Measurements from ENCODE around the gene SENP1. TPM values are rescaled to one million over a fixed set of nuclear protein-coding genes. Genes with fewer than 3 reads are reported as not detected.

The SENP1 gene
- total RNA-seq, 2 donors from 2014 or later: 11.6 to 13.9 TPM

- Histone ChIP-seq H3K36me3 (peaks cover 59% of the 10 kb centered on the region), H3K27ac (no peak overlapping the region), H3K27me3 (no peaks in the 10 kb centered on the region), H3K4me1 (no peaks in the 10 kb centered on the region), H3K4me3 (no peak overlapping the region), H3K9me3 (peaks cover 0 to 7% of the 10 kb centered on the region in 2 donors)
- DNase-seq (ENCODE audit: low spot score): no peak
- no peak for TF ChIP-seq CTCF (IDR thresholded peaks at IDR 0.05)
Observed at GRCh38 chr12:48061938-48062719, 43.8 kb downstream of the SENP1 start.

GRCh38 chr12:48060474-48060873 lies 45.4 kb downstream of the SENP1 start:
- peaks cover 54% of the 10 kb centered on the region for H3K36me3 ChIP-seq
- TF ChIP-seq CTCF (IDR thresholded peaks at IDR 0.05): no peak
- no peaks in the 10 kb centered on the region for H3K27me3 ChIP-seq
- H3K4me3 ChIP-seq: no peak overlapping the region
- DNase-seq (ENCODE audit: low spot score): no peak
- H3K27ac ChIP-seq: no peak overlapping the region
- no peaks in the 10 kb centered on the region for H3K4me1 ChIP-seq
- H3K9me3 ChIP-seq: peaks cover 0 to 7% of the 10 kb centered on the region in 2 donors

GRCh38 chr12:48058771-48059170 lies 47.1 kb downstream of the SENP1 start:
- no peak for TF ChIP-seq CTCF (IDR thresholded peaks at IDR 0.05)
- no peaks in the 10 kb centered on the region for H3K27me3 ChIP-seq
- H3K4me1 ChIP-seq: no peaks in the 10 kb centered on the region
- H3K9me3 ChIP-seq: peaks cover 0 to 7% of the 10 kb centered on the region in 2 donors
- H3K36me3 ChIP-seq: peaks cover 37% of the 10 kb centered on the region
- no peak overlapping the region for H3K27ac ChIP-seq
- H3K4me3 ChIP-seq: no peak overlapping the region
- DNase-seq (ENCODE audit: low spot score): no peak

GRCh38 chr12:48054955-48055821 lies 50.7 kb downstream of the SENP1 start:
- DNase-seq (ENCODE audit: low spot score): no peak
- Histone ChIP-seq H3K27me3 (no peaks in the 10 kb centered on the region), H3K4me1 (no peaks in the 10 kb centered on the region), H3K9me3 (peaks cover 0 to 7% of the 10 kb centered on the region in 2 donors), H3K36me3 (peaks cover 9% of the 10 kb centered on the region), H3K27ac (no peak overlapping the region), H3K4me3 (no peak overlapping the region)
- no peak for TF ChIP-seq CTCF (IDR thresholded peaks at IDR 0.05)

GRCh38 chr12:48053883-48054282 lies 52.0 kb downstream of the SENP1 start:
- no peak for DNase-seq (ENCODE audit: low spot score)
- Histone ChIP-seq H3K9me3 (peaks cover 0 to 5% of the 10 kb centered on the region in 2 donors), H3K4me3 (no peak overlapping the region), H3K27me3 (no peaks in the 10 kb centered on the region), H3K4me1 (no peaks in the 10 kb centered on the region), H3K27ac (no peak overlapping the region), H3K36me3 (peaks cover 5% of the 10 kb centered on the region)
- TF ChIP-seq CTCF (IDR thresholded peaks at IDR 0.05): no peak
